ENCODE data around the gene LPAR1.

GRCh38 chr9:110942522-110942921 is 95.7 kb downstream of the LPAR1 start:
- no peak for TF ChIP-seq GRHL2 (CRISPR knock-in tag; IDR thresholded peaks at IDR 0.05; ENCODE audit: insufficient replicate concordance, severe bottlenecking)
- no peak for TF ChIP-seq CTCF (IDR thresholded peaks at IDR 0.05)
- no peak for TF ChIP-seq HMGXB4 (CRISPR knock-in tag; IDR thresholded peaks at IDR 0.05)
